Mesothelial cell of epicardium (in vitro differentiated cells): Measurements from ENCODE around the gene MAMSTR. TPM values are rescaled to one million over a fixed set of nuclear protein-coding genes. Genes with fewer than 3 reads are reported as not detected.
"Not testable (repeated sequence)": the region's sequence is repeated elsewhere in the genome, so short reads cannot be mapped to it uniquely, and the experiment has no call there.

ENCODE experiments used
- DNase-seq, 2 experiments: peaks; one replicate each; pipeline ENCODE4 v3.0.0; 2021; ENCODE audit warnings: low spot score in 2 of 2; ENCODE audit not compliant: unreplicated experiment in 2 of 2
- H3K27ac Mint-ChIP-seq: 2 replicates; pipeline ENCODE4 v1.8.0; 2021; ENCODE audit warnings: mixed read lengths
- H3K27me3 Mint-ChIP-seq: 2 replicates; pipeline ENCODE4 v1.8.0; 2021; ENCODE audit warnings: low read depth, mixed read lengths
- H3K36me3 Mint-ChIP-seq: 2 replicates; pipeline ENCODE4 v1.8.0; 2021; ENCODE audit warnings: mixed read lengths
- H3K4me1 Mint-ChIP-seq: 2 replicates; pipeline ENCODE4 v1.8.0; 2021; ENCODE audit warnings: mixed read lengths
- H3K4me3 Mint-ChIP-seq: 2 replicates; pipeline ENCODE4 v1.8.0; 2021; ENCODE audit warnings: mild to moderate bottlenecking, moderate library complexity, mixed read lengths
- H3K9me3 Mint-ChIP-seq: 2 replicates; pipeline ENCODE4 v1.8.0; 2021; ENCODE audit warnings: mixed read lengths
- total RNA-seq: library from RNA; stranded (reverse); gene quantifications from 3 replicates; pipeline ENCODE4 v1.2.1, GENCODE V29; 2021
- TF ChIP-seq, protein P1 (sequence below): fragments of 200-600 bp; sonication (generic); IDR thresholded peaks from one replicate; pipeline ENCODE4 v1.5.0; 2021; ENCODE audit warnings: antibody characterized with exemption; ENCODE audit not compliant: unreplicated experiment

The MAMSTR gene
- total RNA-seq, 1 donor from 2014 or later = 6.5 TPM

- H3K27me3 Mint-ChIP-seq = peaks cover 6% of the 10 kb centered on the region
- peaks cover 43% of the 10 kb centered on the region for H3K36me3 Mint-ChIP-seq
- no peaks in the 10 kb centered on the region for H3K9me3 Mint-ChIP-seq
- H3K4me1 Mint-ChIP-seq = peaks cover under 1% of the 10 kb centered on the region
- H3K4me3 Mint-ChIP-seq = no peak overlapping the region
- H3K27ac Mint-ChIP-seq = no peak overlapping the region
- TF ChIP-seq, protein P1, sequence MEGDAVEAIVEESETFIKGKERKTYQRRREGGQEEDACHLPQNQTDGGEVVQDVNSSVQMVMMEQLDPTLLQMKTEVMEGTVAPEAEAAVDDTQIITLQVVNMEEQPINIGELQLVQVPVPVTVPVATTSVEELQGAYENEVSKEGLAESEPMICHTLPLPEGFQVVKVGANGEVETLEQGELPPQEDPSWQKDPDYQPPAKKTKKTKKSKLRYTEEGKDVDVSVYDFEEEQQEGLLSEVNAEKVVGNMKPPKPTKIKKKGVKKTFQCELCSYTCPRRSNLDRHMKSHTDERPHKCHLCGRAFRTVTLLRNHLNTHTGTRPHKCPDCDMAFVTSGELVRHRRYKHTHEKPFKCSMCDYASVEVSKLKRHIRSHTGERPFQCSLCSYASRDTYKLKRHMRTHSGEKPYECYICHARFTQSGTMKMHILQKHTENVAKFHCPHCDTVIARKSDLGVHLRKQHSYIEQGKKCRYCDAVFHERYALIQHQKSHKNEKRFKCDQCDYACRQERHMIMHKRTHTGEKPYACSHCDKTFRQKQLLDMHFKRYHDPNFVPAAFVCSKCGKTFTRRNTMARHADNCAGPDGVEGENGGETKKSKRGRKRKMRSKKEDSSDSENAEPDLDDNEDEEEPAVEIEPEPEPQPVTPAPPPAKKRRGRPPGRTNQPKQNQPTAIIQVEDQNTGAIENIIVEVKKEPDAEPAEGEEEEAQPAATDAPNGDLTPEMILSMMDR = no peak
- no peak for DNase-seq
These were observed 16.2 kb downstream of the MAMSTR start for GRCh38 chr19:48703316-48703715.

GRCh38 chr19:48702701-48703100, 16.8 kb downstream of the MAMSTR start:
- Mint-ChIP-seq H3K27ac (no peak overlapping the region), H3K4me3 (no peak overlapping the region)

DNA sequence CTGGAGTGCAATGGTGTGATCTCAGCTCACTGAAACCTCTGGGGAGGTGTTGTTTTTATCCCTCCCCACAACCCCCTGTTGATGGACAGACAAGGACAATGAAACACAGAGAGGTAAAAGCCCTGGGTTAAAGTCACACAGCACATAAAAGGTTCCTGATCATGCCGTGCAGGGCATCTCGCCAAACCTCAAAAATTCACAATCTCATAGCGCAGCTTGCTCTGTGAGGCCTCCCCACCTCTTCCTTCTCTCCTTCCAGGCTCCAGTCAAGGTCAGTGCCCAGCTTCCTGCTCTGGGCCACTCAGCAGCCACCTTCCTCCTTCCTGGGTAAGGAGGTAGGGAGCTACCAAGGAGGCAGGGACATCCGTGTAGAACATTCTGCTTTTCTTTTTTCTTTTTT, 21.5 kb downstream of the MAMSTR start:
- H3K36me3 Mint-ChIP-seq = peaks cover 24% of the 10 kb centered on the region
- peaks cover 15% of the 10 kb centered on the region for H3K4me1 Mint-ChIP-seq
- H3K27ac Mint-ChIP-seq = no peak overlapping the region
- H3K9me3 Mint-ChIP-seq = no peaks in the 10 kb centered on the region
- no peak overlapping the region for H3K4me3 Mint-ChIP-seq
- DNase-seq = no peak
- peaks cover 42% of the 10 kb centered on the region for H3K27me3 Mint-ChIP-seq
- TF ChIP-seq, protein P1 = no peak

More at GRCh38 chr19:48702701-48703100, 16.8 kb downstream of the MAMSTR start:
- DNase-seq = no peak
- peaks cover 3% of the 10 kb centered on the region for H3K4me1 Mint-ChIP-seq
- TF ChIP-seq, protein P1 = no peak
- peaks cover 43% of the 10 kb centered on the region for H3K36me3 Mint-ChIP-seq
- H3K9me3 Mint-ChIP-seq = no peaks in the 10 kb centered on the region
- H3K27me3 Mint-ChIP-seq = peaks cover 10% of the 10 kb centered on the region

- DNase-seq = no peak
- peaks cover 19% of the 10 kb centered on the region for H3K36me3 Mint-ChIP-seq
- H3K27ac Mint-ChIP-seq = no peak overlapping the region
- H3K27me3 Mint-ChIP-seq = peaks cover 42% of the 10 kb centered on the region
- H3K9me3 Mint-ChIP-seq = no peaks in the 10 kb centered on the region
- H3K4me1 Mint-ChIP-seq = peaks cover 15% of the 10 kb centered on the region
- TF ChIP-seq, protein P1 = no peak
- H3K4me3 Mint-ChIP-seq = peak overlapping the region; percentile 59
These were observed 23.0 kb downstream of the MAMSTR start for GRCh38 chr19:48696353-48697010.

DNA sequence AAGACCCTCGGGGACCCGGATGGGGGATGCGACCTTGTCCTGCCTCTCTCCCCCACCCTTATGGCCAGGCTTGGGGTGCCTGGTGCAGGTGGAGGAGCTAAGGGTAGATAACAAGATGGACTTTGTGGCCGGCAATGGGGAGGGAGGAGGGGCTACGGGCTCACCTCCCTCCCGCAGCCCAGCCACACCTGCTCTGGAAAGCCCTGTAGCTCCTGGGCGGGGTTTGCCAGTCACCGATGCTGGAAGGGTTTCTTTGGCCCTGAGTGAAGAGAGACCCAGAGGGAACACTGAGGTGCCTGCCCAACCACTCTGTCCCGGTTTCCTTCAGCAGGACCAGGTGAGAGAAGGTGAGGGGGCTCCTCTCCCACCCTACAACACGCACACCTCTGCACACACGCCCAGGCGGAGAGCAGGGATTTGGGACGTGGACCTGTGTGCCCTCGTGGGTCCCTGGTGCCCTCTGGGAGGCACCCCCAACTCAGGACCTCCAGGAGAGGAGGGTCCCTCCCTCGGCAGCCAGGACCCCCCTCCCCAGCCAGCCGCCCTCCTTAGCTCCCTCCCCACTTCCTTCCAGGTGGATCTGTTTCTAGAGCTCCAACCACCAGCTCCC, 23.7 kb downstream of the MAMSTR start, which contains the start of gene FUT2:
TSS of gene FUT2 (plus strand) at position 229 of the 610 bp plus-strand sequence. CDS start 6,986 bp downstream, outside the sequence.
- H3K27me3 Mint-ChIP-seq = peaks cover 42% of the 10 kb centered on the region
- TF ChIP-seq, protein P1 = no peak
- H3K27ac Mint-ChIP-seq = no peak within 1 kb of the TSS
- peaks cover 18% of the 10 kb centered on the region for H3K36me3 Mint-ChIP-seq
- H3K4me3 Mint-ChIP-seq = peak within 1 kb of the TSS; percentile 59
- no peak for DNase-seq
- peaks cover 15% of the 10 kb centered on the region for H3K4me1 Mint-ChIP-seq
- H3K9me3 Mint-ChIP-seq = no peaks in the 10 kb centered on the region

DNA sequence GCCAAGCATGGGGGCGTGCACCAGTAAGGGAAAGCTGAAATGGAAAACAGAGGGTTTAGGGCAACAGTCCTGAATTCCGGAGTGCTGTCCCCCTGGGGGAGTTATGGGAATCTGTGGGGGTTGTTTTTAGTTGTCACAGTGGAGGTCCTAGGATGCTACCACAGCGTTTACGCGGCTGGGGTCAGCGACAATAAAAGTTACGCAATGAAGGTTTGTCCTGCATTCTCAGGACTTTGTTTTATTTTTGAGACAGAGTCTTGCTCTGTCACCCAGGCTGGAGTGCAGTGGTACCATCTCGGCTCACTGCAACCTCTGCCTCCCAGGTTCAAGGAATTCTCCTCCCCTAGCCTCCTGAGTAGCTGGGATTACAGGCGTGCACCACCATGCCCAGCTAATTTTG, 25.9 kb downstream of the MAMSTR start:
- H3K27ac Mint-ChIP-seq, DNase-seq, H3K4me3 Mint-ChIP-seq, H3K9me3 Mint-ChIP-seq: not testable (repeated sequence)
- Mint-ChIP-seq H3K27me3 (peaks cover 39% of the 10 kb centered on the region), H3K36me3 (peaks cover 10% of the 10 kb centered on the region), H3K4me1 (peaks cover 23% of the 10 kb centered on the region)
